Erythroblast (primary cell): ENCODE data around the gene SLC66A2.
"Not testable (repeated sequence)": the region's sequence is repeated elsewhere in the genome, so short reads cannot be mapped to it uniquely, and the experiment has no call there.

Experiments
- DNase-seq, 2 experiments: peaks; one replicate each; lab custom pipeline; 2025; lab: John Stamatoyannopoulos, UW
- GATA1 ChIP-seq: IDR thresholded peaks from 2 replicates; pipeline ENCODE4 v1.6.1; 2011; ENCODE audit warnings: low read depth, mild to moderate bottlenecking, control low read depth, low read length, moderate library complexity
- POLR2A ChIP-seq: IDR thresholded peaks from 2 replicates; pipeline ENCODE4 v1.6.1; 2011; ENCODE audit warnings: mild to moderate bottlenecking, low read length

The SLC66A2 gene

GRCh38 chr18:79881695-79882094, 69.8 kb downstream of the SLC66A2 start:
- TF ChIP-seq GATA1 (no peak), POLR2A (no peak)
- no peak for DNase-seq

- no peak for DNase-seq
- TF ChIP-seq GATA1 (no peak), POLR2A (no peak)
These were observed 71.9 kb downstream of the SLC66A2 start for GRCh38 chr18:79879566-79879965.

- no peak for TF ChIP-seq GATA1
- no peak for TF ChIP-seq POLR2A
- DNase-seq = no peak
These were observed 72.6 kb downstream of the SLC66A2 start for GRCh38 chr18:79878741-79879378.

GRCh38 chr18:79878246-79878645, 73.2 kb downstream of the SLC66A2 start:
- DNase-seq = not testable (repeated sequence)

- no peak for TF ChIP-seq GATA1
- no peak for TF ChIP-seq POLR2A
- DNase-seq = no peak
These were observed 74.0 kb downstream of the SLC66A2 start for GRCh38 chr18:79877163-79878091.

DNA sequence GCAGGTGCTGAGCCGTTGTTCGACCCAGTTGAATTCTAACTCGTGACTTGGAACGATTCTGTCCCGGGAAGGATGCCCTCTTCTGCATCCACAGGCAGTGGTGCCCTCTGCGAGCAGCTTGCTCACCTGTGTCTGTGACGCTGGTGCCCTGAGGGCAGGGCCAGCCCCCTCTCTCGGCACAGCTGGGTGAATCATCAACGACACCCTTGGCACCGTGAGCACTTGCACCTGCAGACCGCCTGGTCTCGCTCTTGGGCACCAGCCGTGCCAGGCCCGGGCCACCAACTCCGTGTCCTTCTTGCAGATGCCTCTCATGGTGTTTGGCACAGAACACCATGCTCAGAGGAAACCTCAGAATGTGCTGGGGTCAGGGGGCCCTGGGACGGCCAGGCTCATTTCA, 75.0 kb downstream of the SLC66A2 start:
- no peak for DNase-seq

DNA sequence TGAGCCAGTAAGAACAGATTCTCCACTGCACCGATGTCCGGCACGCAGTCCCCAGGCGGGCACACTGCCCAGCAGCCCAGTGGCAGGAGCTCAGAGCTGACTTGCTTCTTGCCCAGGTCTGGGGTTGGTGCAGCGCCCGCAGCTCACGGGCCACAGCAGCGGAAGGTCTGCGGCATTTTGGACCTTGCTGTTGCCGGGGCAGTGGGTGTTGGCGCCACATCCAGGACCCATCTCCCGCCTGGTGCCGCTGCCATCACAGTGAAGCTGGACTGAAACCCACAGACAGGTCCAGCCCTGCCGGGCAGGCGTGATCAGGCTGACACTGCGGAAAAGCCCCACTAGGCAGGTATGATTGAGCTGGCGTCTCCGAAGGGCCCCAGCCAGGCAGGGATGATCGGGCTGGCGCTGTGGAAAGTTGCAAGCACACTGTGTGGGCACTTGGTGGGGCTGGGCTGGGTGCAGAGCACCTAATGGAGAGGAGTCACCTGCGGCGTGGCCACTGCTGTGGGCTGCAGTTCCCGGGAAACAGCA, 75.5 kb downstream of the SLC66A2 start:
- DNase-seq = no peak

More for the DNA sequence above, 75.0 kb downstream of the SLC66A2 start:
- no peak for TF ChIP-seq GATA1
- no peak for TF ChIP-seq POLR2A

DNA sequence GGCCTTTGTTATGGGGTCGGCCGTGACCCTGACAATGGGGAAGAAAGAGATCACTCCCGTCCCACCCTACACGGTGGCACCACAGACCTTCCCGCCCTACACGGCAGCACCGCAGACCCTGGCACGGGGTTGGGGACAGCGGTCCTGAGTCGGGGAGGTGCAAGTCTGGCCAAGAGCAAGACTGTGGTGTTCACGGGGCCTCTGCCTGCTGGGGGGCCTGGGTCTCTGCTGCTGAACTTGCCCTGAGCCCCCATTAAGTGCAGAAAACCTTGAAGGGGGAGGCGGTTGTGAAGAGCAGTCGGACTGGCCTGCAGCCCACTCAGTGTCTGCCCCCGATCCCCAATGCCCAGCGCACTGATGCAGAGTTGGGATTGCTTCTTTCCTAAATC, 75.9 kb downstream of the SLC66A2 start:
- TF ChIP-seq POLR2A = no peak
- no peak for TF ChIP-seq GATA1
- DNase-seq = no peak

More for the DNA sequence above, 75.5 kb downstream of the SLC66A2 start:
- TF ChIP-seq POLR2A (no peak), GATA1 (no peak)

DNA sequence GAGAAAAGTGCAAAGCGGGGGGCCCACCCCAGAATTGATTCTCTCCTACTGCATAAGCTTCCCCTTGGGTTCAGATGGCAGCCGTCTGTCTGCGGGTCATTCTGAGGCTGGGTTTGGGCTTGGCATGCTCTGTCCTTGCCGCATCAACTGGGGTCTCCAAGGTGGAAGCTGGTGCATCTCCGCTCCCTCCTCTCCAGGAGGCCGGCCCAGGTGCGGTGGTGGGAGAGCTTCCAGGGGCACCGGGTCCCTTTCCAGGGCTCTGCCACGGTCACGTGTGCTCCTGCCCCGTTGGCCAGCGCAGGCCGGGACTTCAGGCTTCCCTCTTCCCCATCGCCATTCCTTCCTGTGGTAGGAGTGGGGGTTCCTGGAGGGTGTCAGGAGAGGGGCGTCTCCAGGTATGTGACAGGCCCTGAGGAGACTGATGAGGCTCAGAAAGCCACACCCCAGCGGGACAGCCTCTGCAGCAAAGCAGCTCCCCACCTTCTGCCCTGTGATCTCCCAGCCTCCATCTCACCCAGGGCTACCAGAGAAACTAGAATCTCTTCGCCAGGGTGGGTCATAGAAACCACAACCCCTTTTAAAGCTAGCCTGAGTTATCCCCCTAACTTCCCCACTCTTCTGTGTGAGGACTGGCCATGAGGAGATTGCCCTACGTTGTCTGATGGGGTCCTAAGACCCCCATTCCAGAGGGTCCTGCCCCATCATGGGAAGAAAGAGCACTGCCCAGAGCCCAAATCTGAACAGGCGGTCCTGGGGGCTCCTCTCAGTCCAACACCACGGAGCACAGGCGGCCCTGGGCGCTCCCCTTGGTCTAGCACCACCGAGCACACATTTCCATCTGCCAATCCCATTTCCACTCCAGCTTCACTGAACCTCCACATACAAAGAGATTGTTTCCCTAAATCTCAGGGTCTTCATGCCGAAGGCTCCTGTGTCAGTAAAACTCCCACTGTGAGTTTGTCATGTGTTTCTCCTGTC, 76.6 kb downstream of the SLC66A2 start:
- TF ChIP-seq GATA1 (no peak), POLR2A (no peak)
- DNase-seq = no peak

DNA sequence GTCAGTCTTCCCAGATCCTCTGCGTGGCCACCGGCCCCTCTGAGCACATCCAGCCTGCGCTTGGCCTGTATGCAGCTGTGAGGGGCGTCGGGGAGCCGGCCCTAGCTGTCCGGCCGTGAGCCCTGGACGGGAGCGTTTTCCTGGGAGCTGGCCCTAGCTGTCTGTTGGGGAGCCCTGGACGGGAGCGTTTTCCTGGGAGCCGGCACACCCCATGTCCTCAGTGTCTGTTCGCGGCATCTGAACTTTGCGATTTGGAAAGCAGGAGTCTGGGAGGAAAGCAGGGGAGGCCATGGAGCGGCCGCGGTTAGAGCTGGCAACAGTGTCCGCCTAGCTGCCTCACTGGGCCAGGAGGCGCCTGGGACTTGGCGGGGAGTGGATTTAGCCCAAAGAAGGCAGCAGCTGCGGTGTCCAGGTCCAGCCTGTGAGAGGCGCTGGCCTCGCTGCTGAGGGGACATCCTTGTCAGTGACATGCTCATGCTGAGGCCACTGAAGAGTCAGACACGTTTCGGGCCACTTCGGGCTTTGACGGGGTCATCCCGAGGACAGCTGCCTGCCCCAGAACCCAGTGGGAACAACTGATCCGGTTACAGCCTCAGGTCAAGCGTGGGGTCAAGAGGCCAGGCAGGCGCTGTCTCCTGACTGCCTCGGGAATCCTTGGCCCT, 77.9 kb downstream of the SLC66A2 start:
- no peak for TF ChIP-seq GATA1
- no peak for TF ChIP-seq POLR2A
- no peak for DNase-seq

- DNase-seq = no peak
- TF ChIP-seq POLR2A (no peak), GATA1 (no peak)
These were observed 78.7 kb downstream of the SLC66A2 start for GRCh38 chr18:79872527-79873444.
